PFSK-1 (cell line): ENCODE data around the gene ETV2.

Source experiments
- FOXP2 ChIP-seq: optimal IDR thresholded peaks from 2 replicates; pipeline ENCODE3; 2011; ENCODE audit warnings: borderline replicate concordance, control low read depth, inconsistent platforms; ENCODE audit not compliant: insufficient read depth; ENCODE audit errors: extremely low read length, extremely low read depth
- POLR2AphosphoS5 ChIP-seq: IDR thresholded peaks from 2 replicates; pipeline ENCODE4 v1.6.1; 2012; ENCODE audit warnings: low read depth, mild to moderate bottlenecking, control low read depth, low read length, moderate library complexity
- SIN3A ChIP-seq: IDR thresholded peaks from 2 replicates; pipeline ENCODE4 v1.6.1; 2012; ENCODE audit warnings: mild to moderate bottlenecking, low read length, moderate library complexity, borderline replicate concordance; ENCODE audit not compliant: insufficient read depth
- TAF1 ChIP-seq: IDR thresholded peaks from 2 replicates; pipeline ENCODE4 v1.6.1; 2012; ENCODE audit warnings: low read length, control low read depth, borderline replicate concordance; ENCODE audit not compliant: insufficient read depth
- TF ChIP-seq, protein P1 (sequence below), 2 experiments: IDR thresholded peaks; 2 replicates each; pipeline versions ENCODE4 v1.6.1 to v1.8.0; 2011 to 2012; ENCODE audit warnings: low read depth in 2 of 2, low read length in 2 of 2, control low read depth in 1 of 2, inconsistent platforms in 1 of 2, mild to moderate bottlenecking in 1 of 2, moderate library complexity in 1 of 2; ENCODE audit not compliant: insufficient read depth in 1 of 2

The ETV2 gene

DNA sequence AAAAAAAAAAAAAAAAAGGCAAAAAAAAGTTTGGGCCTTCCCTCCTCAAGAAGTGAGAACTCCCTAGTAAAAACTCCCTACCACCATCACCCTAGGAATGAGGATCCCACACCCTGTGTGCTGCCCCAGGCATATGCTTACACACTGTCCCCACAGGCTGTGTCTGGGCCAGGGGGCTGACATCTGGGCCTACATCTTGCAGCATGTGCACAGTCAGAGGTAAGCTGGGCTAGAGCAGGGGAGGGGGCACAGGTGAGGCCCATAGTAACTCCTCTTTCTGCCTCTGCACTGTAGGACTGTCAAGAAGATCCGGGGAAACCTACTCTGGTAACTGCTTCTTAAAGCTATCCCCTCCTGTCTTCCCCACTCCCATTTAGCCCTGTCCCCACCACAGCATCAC lies 28.0 kb upstream of the ETV2 start:
- TF ChIP-seq FOXP2: no peak
- TF ChIP-seq, protein P1, sequence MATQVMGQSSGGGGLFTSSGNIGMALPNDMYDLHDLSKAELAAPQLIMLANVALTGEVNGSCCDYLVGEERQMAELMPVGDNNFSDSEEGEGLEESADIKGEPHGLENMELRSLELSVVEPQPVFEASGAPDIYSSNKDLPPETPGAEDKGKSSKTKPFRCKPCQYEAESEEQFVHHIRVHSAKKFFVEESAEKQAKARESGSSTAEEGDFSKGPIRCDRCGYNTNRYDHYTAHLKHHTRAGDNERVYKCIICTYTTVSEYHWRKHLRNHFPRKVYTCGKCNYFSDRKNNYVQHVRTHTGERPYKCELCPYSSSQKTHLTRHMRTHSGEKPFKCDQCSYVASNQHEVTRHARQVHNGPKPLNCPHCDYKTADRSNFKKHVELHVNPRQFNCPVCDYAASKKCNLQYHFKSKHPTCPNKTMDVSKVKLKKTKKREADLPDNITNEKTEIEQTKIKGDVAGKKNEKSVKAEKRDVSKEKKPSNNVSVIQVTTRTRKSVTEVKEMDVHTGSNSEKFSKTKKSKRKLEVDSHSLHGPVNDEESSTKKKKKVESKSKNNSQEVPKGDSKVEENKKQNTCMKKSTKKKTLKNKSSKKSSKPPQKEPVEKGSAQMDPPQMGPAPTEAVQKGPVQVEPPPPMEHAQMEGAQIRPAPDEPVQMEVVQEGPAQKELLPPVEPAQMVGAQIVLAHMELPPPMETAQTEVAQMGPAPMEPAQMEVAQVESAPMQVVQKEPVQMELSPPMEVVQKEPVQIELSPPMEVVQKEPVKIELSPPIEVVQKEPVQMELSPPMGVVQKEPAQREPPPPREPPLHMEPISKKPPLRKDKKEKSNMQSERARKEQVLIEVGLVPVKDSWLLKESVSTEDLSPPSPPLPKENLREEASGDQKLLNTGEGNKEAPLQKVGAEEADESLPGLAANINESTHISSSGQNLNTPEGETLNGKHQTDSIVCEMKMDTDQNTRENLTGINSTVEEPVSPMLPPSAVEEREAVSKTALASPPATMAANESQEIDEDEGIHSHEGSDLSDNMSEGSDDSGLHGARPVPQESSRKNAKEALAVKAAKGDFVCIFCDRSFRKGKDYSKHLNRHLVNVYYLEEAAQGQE (IDR thresholded peaks at IDR 0.05; ENCODE audit: insufficient read depth in 1 of 2, low read depth in 2 of 2, low read length in 2 of 2): no peak
- no peak for TF ChIP-seq POLR2AphosphoS5
- no peak for TF ChIP-seq TAF1
- TF ChIP-seq SIN3A: no peak

DNA sequence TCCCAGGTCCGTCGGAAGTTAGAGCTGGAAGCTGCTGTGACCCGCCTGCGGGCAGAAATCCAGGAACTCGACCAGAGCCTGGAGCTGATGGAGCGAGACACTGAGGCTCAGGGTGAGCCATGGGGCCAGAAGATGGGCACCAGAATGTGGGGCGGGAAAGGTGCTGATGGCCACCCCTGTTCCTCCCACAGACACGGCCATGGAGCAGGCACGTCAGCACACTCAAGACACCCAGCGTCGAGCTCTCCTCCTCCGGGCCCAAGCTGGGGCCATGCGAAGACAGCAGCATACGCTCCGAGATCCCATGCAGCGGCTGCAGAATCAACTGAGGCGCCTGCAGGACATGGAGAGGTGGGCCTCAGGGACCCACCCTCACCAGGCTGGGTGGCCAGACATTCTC lies 26.5 kb upstream of the ETV2 start:
- TF ChIP-seq FOXP2 (no peak), POLR2AphosphoS5 (no peak), TAF1 (no peak), SIN3A (no peak)
- TF ChIP-seq, protein P1 (IDR thresholded peaks at IDR 0.05; ENCODE audit: insufficient read depth in 1 of 2, low read depth in 2 of 2, low read length in 2 of 2): no peak

DNA sequence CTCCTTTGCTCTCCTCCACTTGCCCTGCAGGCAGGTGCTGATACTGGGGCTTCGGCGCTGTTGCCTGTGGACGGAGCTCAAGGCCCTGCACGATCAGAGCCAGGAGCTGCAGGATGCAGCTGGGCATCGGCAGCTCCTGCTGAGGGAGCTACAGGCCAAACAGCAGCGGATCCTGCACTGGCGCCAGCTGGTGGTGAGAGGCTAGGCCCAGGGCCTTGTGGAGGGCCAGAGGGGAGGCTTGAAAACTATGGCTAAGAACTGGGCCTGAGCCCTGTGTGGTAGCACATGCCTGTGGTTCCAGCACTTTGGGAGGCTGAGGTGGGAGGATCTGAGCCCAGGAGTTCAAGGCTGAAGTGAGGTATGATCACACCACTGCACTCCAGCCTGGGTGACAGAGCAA lies 22.7 kb upstream of the ETV2 start:
- no peak for TF ChIP-seq TAF1
- TF ChIP-seq POLR2AphosphoS5: no peak
- TF ChIP-seq SIN3A: no peak
- TF ChIP-seq, protein P1 (IDR thresholded peaks at IDR 0.05; ENCODE audit: insufficient read depth in 1 of 2, low read depth in 2 of 2, low read length in 2 of 2): no peak
- TF ChIP-seq FOXP2: no peak

DNA sequence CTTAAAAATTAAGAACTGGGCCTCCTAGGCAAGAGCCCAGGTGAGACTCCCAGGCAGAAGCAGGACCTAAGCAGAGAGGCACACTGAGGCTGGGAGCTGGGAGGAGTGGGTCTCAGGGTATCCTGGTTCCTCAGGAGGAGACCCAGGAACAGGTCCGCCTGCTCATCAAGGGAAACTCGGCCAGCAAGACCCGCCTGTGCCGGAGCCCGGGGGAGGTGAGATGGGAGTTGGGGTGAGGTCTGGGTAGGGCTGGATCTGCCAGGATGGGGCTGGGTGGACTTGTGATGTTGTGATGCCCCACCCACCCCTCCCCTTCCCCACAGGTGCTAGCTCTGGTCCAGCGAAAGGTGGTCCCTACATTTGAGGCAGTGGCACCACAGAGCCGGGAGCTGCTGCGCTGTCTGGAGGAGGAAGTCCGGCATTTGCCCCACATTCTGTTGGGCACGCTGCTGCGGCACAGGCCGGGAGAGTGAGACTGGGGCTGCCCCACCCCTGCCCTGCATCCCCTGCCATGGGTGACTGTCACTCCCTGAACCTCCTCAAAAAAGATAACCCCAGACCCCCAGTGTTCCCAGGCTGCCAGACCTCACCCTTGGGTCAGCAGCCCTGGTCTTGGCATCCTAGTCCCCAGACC lies 22.1 kb upstream of the ETV2 start:
- TF ChIP-seq SIN3A (no peak), FOXP2 (no peak)
- TF ChIP-seq, protein P1 (IDR thresholded peaks at IDR 0.05; ENCODE audit: insufficient read depth in 1 of 2, low read depth in 2 of 2, low read length in 2 of 2): no peak

DNA sequence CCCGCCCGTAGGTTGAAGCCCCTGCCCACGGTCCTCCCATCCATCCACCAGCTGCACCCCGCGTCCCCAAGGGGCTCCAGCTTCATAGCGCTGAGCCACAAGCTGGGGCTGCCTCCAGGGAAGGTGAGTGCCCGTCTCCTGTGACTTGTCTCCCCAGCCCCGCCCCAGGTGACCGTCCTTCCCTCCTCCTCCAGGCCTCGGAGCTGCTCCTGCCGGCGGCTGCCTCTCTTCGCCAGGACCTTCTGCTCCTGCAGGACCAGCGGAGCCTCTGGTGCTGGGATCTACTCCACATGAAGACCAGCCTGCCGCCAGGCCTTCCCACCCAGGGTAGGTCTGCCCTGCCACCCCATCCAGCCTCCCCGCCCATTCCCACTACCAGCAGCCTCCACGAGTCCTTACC lies 21.5 kb upstream of the ETV2 start:
- no peak for TF ChIP-seq POLR2AphosphoS5
- no peak for TF ChIP-seq FOXP2
- TF ChIP-seq TAF1: no peak
- TF ChIP-seq, protein P1 (IDR thresholded peaks at IDR 0.05; ENCODE audit: insufficient read depth in 1 of 2, low read depth in 2 of 2, low read length in 2 of 2): no peak
- no peak for TF ChIP-seq SIN3A
